SKM-1 (cell line): Measurements from ENCODE around the gene VMAC.

Source experiments
- DNase-seq: peaks from one replicate; lab custom pipeline; 2025; ENCODE audit not compliant: unreplicated experiment; lab: John Stamatoyannopoulos, UW

The VMAC gene

DNA sequence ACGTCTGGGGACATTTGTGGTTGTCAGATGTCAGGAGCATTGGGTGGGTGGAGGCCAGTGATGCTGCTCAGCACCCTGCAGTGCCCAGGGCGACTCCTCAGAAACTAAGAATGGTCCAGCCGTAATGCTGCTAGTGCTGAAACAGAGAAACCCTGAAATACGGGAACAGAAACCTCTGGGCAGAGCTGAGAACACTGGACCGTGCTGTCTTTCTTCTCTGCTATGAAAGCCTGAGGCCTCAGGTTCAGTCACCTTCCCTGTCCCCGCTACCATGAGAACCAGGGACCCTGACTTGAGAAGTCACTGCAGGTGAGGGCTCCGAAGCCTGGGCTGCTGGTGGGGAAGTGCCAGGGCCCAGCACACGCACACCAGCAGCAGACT is 22.8 kb downstream of the VMAC start:
- DNase-seq, result no peak

DNA sequence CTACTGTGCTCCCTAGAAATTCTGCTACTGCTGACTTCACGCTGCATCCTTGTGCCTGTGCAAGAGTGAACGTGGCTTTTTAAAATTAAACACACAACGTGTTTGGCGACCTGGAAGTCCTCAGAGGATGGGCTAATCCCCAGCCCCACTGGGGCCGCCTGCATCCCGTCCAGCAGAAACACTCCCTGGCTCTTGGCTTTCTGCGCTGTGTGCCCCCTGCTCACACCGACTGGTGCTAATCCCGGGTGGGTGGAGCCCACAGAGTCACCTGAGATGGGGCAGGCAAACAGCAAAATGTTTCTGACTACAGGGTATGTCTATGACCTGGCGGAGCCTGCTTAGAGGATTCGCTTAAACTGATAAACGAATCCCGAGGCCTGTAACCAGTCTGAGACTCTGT is 24.5 kb downstream of the VMAC start:
- DNase-seq, result no peak

DNA sequence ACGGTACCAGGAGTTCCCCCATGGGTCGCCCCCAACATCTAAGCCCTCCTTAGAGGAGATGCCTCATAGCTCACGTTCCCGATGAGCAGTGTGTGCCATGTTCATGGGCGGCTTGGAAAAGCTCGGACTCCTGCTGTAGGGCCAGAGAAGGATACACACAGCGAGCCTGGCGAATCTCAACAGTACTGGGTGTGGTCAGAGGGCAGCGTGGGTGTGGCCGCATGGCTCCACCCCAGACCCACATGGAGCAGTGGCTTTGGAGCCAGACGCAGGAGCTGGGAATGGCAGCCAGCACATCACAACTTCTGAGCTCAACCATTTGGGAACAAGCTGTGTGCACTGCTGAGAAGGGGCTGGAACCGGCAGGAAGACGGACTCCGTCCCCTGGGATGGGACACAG is 25.0 kb downstream of the VMAC start:
- no peak for DNase-seq

DNA sequence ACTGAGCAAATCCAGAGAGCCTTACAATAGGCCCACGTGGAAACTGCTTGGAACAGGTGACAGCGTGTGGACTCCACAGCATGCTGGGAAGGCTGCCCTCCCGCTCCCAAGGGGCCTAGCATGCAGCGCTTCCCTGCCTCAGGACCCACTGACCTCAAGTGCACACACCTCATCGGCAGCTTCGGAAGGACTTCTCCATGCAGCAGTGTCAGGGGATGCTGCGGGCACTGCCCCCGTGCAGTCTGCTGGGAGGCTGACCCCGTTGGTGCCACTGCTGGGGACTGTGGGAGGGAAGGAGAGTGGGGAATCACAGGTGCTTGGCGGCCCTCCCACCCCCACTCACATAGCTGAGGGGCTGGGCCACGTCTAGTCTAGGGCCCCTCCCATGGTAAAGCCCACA is 26.6 kb downstream of the VMAC start:
- no peak for DNase-seq

DNA sequence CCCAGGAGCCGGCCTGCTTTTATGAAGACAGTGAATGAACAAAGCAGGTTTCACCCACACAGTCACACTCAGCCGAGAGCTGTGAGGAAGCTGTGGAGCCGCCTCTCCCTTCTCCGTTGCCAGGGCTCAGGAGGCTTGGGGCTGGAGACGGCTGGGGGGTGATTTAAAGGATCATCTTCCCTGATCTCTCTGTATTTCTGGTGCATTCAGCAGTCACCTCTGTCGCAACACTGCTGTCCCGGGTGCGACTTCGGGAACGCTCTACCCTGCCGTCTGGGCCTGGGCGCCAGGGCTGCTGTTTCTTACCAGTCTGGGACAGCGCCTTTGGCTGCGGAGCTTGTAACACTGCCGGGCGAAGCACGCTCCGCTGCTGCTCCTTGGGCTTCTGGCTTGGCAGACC is 27.5 kb downstream of the VMAC start:
- DNase-seq, result no peak

DNA sequence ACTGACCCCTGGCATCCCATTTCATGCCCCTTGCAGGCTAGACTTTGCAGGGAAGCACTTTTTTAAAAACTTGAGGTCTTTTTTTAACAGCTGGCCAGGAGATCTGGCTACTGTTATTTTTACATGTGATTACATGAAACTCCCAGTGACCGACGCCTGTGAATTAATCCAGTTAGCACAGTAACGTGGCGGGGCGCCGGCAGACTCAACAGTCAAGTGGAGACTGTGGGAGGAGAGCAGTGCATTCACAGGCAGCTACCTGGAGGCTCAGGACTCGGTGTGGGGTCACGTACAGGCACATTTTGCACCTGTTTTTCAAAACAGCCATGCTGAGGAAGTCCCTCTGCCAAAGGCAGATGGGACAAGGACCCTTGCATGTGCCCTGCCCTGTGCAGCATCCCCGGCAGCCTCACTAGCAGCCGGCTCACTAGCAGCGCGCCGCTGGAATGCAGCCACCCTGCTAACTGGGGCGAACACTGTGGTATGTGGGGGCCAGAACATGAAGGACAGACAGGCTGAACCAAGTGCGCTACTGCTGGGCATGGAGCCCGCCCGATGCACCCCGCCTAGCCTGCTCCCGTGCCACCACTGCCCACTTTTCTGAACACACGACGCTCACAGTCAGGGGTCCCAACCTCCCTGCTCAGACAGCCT is 28.1 kb downstream of the VMAC start:
- DNase-seq, result no peak

DNA sequence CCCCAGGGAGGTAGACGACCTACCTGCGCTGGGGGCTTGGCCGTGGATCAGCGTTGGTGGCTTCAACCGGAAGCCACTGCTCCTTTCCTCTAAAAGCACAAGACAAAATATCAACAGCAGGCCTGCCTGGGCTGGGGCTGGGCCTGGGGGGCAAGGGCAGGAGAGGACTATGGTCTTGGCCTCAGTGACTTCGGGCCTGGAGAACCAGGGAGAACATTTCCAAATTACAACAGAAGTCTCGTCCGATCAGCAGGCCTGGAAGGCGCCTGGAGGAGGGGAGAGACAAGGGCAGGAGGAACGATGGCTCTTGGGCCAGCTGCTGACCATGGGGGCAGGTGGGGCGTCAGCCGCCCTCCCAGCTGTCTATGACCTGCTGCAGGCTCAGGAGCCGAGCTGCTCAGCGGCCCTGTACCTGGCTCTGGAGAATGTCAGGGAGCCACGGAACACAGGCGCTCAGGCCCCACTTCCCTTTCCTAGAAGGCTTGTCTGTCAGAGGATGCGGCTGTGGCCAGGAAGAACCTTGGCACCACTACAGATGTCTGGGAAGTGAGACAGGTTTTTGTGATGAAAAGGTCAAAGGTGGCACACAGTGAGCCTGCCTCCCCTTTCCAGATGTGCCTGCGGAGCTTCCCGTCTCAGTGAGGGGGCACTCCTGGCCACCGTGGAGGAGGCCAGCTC is 28.9 kb downstream of the VMAC start:
- DNase-seq, result no peak

DNA sequence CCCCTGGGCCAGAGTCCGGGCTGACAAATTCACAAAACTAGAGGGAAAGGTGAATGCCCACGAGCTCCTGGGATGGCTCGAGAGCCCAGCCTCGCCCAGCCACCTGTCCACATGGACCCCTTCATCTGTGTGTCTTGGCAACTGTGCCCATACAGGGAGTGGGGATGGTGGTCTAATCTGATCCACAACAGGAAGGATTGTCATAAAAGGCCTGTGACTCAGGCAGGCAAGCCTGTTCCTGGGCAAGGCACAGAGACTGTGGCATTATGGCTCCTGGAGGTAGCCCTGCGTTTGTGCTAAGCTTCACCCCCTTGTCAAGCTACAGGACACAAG is 29.4 kb downstream of the VMAC start:
- DNase-seq, result no peak

DNA sequence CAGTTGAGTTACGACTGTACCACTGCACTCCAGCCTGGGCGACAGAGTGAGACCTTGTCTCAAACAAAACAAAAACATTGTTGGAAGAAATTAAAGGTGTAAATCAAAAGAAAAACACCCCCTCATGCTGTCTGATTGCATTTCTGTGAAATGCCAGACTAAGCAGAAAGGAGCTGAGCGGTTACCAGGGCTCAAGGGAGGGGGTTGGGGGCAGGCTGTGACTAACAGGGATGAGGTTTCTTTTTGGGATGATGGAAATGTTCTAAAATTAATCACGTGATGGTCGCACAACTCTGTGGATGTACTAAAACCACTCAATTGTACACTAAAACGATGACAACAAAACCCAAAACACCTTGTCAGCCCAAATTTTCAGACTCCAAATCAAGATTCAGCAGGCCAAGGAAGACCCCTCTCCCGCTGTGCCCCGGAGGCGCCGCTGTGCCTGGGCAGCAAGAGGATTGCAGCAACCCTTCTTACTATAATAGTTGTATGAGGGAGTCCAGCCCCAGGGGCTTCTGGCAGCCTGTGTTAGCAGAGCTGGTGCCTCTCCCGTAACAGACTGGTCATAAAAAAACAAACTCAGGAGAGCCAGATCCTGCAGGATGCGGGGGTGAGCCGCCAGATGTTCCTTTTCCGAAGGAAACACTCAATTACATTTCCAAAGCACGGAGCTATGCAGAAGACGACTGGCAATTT is 30.3 kb downstream of the VMAC start:
- DNase-seq, result no peak

DNA sequence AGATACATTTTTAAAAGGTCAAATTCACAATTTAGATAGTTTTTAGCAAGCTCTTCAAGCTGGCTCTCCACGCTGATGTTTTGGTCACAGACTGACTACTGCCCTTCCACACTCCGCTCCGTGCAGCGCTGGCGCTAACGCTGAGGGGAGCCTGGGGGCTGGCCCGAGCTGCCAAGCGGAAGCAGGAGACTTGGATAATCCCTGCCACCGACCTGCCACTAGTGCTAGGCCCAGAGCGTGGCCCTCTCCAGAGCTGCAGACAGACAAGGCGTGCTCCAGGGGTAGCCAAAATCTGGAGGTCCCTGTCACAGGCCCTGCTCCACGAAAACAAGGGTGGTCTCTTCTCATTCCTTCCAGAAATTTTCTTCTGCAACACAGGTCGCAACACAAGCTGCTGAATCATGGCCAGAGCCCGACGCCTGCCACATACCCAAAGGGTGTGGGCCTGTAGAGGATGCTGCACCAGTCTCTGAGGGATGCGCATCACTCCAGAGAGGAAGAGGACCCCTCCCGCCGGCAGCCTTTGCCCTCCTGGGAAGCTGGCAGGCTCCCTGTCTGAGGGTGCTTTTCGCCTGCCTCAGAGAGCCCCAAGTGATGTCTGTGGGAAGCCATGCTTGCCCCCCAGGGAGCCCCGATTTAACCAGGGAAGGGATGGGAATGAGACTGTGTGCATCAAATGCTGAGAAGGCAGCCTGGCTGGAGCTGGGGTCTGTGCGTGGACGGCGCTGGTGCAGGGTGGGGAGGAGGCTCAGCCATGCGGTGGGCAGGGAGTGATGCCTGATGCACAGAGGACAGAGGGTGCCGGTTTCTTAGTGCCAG is 31.0 kb downstream of the VMAC start:
- no peak for DNase-seq

DNA sequence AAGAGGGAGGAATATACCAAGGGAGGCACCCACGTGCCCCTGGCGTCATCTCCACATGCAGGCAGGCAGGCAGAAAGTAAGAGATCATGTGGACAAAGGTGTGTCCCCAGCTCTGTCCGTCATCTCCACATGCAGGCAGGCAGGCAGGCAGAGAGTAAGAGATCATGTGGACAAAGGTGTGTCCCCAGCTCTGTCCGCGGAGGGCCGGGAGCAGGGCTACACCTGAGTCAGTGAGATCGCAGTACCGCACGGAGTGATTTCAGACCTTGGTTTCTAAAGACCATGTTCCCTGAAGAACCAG is 31.6 kb downstream of the VMAC start:
- no peak for DNase-seq

DNA sequence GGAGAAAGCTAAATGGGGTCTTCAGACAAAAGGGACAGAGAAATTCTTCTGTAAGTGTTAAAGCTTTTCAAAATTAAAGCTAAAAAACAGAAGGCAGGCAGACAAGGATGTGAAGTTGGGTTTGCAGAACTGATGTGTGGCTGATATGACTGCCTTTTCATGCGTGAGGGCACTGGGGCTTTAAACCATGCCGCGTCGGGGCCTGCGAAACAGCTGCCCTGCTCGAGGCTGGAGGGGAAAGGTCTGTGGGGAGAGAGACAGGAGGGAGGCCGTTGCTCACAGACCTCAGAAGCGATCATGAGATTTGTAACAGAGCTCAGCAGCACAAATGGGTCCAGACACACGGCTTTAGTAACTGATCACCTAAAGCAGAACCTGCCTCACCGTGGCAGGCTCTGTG is 32.9 kb downstream of the VMAC start:
- DNase-seq, result no peak

DNA sequence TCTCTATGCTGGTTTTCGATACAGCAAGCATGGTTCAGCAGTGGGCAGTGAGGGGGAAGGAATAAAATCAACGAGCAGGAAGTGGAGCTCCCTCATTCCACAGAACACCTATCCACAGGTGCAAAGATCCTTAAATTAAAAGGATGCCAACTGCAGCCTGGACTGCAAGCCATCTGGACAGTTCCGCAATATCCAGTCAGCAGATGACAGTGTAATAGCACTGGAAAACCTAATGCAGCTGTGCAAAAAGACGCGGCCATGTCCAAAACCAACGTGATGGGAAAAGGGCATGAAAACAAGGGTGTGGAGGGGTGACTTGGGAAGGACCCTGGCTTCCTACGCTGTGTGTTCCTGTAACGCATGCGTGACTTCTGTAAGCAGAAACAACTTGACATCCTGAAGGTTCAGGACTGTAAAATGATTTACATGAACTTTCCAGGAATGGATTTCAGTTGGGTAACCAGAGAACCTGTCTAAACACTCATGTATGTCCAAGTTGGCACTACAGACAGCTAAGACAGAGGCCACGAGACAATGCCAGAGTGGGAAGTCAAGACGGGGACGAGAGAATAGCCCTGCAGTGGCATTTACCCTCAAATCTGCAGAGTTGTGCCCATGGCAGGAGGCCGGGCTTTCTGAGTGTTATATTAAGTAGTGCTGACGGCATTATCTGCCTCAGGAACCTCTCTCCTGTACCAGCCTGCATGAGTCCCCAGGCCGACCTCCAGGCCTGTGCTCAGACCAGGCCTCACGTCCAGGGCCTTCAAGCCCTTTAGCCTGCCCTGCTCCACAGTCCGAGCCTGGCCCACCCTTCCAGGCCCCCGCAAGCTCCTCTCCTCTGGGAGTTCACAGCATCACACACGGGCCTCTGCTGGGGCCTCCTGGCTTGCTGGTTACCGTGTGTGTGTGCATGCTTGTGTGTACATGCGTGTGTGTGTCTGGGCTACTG is 35.9 kb downstream of the VMAC start:
- no peak for DNase-seq

DNA sequence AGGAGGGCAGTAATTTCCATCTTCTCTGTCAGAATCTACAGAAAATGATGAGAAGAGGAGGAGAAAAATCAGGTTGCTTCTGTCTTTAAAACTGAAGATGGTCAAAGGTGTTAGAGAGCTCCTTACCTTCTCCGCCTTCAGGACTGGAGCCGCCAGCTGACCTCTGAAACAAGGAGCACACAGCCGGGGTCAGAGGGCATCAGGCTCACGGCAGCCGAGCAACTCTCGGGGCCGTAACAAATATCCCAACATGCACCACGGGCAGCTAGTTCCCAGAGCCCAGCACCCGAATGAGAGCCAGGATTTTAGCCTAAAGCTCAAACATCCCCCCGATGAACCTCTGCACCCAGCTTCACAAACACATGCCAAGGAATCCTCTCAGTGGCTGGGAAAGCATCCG is 37.0 kb downstream of the VMAC start:
- DNase-seq, result no peak

DNA sequence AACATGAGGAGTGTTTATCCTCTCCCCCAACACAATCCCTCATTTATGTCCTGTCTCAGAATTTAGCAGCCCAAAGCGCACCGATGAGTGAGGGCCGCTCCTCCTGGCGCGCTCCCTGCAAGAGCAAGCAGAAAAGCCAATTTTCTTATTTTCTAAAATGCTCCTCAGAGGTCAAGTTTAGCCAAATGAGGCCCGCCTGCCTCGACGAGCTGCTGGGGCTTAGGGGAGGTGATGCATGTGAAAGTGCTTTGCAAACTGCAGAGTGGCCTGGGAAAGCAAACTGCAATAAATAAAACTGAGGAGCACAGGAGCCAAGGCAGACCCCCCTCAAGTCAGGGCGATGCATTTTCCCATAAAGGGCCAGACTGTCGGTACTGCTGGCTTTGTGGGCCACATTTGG is 38.4 kb downstream of the VMAC start:
- no peak for DNase-seq

DNA sequence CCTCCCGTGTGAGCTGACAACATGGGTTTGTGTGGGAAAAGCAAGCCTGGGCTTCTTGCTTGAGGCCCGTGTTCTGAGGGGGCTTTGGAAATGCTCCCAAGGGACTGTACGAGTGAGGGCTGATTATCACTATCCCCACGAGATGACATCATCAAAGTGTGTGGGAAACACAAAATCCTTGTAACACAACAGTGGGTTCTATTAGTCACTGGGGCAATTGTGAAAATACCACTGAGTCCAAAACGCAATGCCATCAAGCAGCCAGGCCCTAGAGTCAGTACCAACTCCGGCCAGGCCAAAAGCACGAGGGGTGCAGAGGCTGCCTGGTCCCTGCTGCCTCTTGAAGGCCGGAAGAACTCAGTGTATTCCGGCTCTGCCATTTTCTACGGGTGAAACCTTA is 39.0 kb downstream of the VMAC start:
- no peak for DNase-seq

DNA sequence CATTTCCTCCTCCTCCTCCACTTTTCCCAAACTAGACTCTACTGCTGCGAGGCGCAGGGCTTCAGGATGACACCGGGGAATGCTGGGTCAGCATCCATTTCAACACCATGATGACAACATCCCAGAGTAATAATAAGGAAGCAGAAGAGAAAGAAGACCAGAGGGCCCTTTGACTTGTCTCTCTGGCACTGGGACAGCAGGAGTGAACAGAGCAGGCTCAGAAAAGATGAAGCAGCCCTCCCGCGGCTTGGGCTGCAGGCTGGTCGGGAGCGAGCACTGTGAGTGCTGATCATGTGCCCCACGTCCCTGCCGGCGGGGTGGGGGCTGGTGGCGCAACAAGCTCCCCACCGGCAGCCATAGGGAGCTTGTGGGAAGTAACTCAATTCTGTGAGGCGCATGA is 42.8 kb downstream of the VMAC start:
- no peak for DNase-seq

DNA sequence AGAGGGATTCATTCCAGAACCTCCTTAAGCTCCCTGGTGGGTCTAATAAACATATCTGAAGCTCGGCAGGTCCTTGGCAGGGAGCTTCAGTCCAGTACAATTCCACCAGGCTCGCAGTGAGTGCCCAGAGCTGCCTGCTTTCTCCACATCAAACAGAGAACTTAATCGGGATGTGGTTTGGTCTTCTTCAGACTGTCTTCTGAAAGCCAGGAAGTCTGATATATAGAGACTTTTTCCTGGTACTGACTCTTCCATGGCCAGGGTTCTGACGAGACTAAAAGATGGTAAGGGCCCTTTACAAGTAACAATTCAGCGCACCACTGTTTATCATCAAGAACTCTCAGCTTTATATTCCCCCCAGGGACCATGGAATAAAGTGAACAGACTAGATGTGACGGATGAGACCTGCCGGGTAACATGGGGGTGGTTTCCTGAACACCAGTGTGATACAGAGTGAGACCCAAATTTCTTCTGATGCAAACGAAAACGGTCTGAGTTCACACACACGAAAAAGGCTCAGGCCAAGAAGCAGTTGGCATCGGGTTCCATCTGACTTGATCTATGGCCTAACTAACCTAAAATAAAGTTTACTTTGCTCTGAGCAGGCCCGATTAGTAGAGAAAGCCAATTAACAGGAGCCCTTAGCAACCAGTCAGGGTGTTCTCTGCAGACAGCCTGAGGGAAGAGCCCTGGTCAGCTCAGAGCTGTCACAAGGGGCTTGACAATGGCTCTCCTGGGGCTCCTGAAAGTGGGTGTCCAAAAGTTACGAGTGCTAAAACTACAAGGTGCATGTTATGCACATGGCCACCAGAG is 44.3 kb downstream of the VMAC start:
- DNase-seq, result no peak

DNA sequence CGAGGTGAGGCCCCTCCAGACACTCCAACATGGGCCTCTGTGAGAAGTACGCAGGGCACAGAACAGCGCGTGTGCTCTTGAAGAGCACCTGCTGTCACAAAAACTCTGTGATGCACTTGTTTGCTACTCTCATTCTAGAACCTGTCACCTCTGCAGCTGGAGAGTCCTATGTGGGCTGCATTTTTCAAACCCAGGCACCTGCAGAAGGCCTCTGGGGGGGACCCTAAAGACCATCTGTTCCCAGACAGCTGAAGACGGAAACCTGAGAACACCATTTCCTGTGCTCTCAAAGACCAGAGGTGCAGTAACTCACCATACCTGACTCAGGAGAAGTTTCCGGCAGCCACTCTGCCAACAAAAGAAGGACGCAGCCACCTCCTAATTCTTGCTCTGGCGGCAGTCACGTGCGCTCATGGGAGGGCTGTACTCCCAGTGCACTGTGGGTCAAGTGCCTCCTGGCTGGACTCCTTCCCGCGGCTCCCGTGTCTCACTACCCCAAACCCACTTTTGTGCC is 45.2 kb downstream of the VMAC start:
- no peak for DNase-seq

DNA sequence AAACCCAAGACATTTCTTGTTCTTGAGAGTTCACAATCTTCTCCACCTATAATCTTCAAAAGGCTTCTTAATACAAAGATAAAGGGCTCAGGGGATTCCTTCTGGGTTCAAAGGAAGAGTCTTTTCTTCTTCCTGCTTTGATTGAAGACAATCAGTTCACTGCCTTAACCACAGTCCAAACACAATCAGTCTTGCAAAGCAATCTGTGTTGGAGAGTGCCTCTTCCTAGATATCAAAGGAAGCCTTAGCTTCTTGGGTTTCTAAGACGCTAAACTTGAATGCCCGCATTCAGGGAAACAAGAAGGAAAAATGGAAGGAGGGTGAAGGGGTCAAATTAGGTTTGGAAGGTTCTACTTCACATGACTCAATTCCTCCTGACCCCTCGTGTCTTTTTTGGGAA is 46.1 kb downstream of the VMAC start:
- no peak for DNase-seq
